ENCODE data around the gene LRFN2. TPM values are rescaled to one million over a fixed set of nuclear protein-coding genes. Genes with fewer than 3 reads are reported as not detected.

The LRFN2 gene
- total and polyA plus RNA-seq, 2 of the 8 experiments (the other 6 are each of a cell fraction or from before 2014, with no cell fraction given), result 2.3 TPM

- TF ChIP-seq BRCA1 (IDR thresholded peaks at IDR 0.05; ENCODE audit: low read depth, low read length), result no peak
- TF ChIP-seq TBP (IDR thresholded peaks at IDR 0.05; ENCODE audit: low read depth, low read length), result no peak
- TF ChIP-seq GTF2F1 (IDR thresholded peaks at IDR 0.05; ENCODE audit: borderline replicate concordance, low read depth, low read length), result no peak
- no peak for TF ChIP-seq MAFK (IDR thresholded peaks at IDR 0.05; ENCODE audit: low read depth, low read length)
- TF ChIP-seq EZH2 (IDR thresholded peaks at IDR 0.05; ENCODE audit: low read depth, low read length, severe bottlenecking), result no peak
- TF ChIP-seq CEBPB (IDR thresholded peaks at IDR 0.05; ENCODE audit: low read depth, low read length), result no peak
- TF ChIP-seq, protein P1, sequence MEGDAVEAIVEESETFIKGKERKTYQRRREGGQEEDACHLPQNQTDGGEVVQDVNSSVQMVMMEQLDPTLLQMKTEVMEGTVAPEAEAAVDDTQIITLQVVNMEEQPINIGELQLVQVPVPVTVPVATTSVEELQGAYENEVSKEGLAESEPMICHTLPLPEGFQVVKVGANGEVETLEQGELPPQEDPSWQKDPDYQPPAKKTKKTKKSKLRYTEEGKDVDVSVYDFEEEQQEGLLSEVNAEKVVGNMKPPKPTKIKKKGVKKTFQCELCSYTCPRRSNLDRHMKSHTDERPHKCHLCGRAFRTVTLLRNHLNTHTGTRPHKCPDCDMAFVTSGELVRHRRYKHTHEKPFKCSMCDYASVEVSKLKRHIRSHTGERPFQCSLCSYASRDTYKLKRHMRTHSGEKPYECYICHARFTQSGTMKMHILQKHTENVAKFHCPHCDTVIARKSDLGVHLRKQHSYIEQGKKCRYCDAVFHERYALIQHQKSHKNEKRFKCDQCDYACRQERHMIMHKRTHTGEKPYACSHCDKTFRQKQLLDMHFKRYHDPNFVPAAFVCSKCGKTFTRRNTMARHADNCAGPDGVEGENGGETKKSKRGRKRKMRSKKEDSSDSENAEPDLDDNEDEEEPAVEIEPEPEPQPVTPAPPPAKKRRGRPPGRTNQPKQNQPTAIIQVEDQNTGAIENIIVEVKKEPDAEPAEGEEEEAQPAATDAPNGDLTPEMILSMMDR (IDR thresholded peaks at IDR 0.05; ENCODE audit: control extremely low read depth in 1 of 3, insufficient read depth in 1 of 3, low read depth in 1 of 3, low read length in 3 of 3), result no peak
- TF ChIP-seq TCF12 (IDR thresholded peaks at IDR 0.05; ENCODE audit: low read depth, low read length), result no peak
- TF ChIP-seq POLR2AphosphoS5 (IDR thresholded peaks at IDR 0.05; ENCODE audit: low read depth, low read length), result no peak
Observed at GRCh38 chr6:40343877-40344565, 243.1 kb downstream of the LRFN2 start (continued).

Data from H1 (cell line).